ENCODE data around the gene CCL4L2.
"Not testable (repeated sequence)": the region's sequence is repeated elsewhere in the genome, so short reads cannot be mapped to it uniquely, and the experiment has no call there.

The CCL4L2 gene

GRCh38 chr17:36210439-36211211 is at the start of gene CCL4L2:
TSS of gene CCL4L2 (plus strand) at chr17:36211063.
- not testable (repeated sequence) for FAIRE-seq

DNA sequence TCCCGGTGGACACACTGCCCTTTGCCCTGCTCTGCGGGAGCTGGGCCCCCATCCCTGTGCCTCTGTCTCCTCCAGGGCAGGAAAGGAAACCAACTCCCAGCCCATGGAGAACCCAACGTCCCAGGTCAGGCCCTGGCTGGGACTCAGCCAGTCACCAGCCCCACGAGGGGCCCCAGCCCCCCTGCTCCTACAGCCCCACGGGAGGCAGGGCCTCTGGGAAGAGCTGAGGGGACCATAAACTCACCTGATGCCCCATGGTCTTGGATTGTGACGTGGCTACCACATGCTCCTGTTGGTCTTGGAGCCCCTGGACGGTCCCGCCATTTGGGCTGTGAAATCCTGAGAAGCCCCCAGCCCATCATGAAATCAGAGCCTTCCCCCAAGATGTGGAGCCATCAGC is 42.0 kb upstream of the CCL4L2 start:
- not testable (repeated sequence) for FAIRE-seq

GRCh38 chr17:36176536-36176935 is 34.3 kb upstream of the CCL4L2 start, which contains the start of gene TBC1D3B:
TSS of gene TBC1D3B (minus strand) at chr17:36176636. CDS start at chr17:36175050, 1,586 bp downstream.
- FAIRE-seq = not testable (repeated sequence)

GRCh38 chr17:36181446-36182175 is 29.3 kb upstream of the CCL4L2 start:
- FAIRE-seq = not testable (repeated sequence)

DNA sequence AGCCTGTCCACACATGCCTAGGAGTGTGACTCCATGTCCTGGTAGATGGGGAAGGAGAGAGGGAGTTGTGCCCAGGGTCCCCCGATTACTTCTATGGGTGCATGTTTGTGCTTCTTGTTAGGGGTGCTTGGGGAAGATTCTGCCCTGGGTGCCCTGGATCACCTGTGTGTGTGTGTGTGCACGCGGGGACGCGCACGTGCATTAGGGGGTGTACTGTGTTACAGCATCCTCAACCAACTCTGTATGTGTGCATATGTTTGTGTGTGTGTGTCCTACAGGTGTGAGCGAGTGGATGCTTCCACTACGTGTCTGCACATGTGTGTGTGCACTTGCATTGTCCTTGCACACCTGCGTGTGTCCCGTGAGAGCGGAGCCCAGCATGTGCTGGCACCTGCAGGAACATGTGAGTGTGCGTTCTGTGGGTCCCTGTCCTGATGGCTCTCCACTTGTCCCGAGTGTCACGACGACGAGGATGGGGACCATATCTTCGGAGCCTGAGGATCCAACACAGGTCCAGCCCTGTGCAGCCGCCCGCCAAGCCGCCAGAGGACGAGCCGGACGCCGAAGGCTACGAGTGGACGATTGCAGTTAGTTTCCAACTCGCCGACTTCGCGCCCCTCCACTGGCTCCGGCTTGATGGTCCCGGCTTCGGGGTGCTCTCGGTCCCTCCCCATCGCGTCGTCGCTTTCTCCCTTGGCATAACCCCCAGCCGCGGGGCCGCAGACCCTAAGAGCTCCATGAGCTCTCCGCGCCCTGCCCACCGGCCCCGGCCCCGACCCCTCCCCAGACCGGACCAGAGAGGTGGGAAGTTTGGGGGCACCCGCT is 28.5 kb upstream of the CCL4L2 start:
- no peak for FAIRE-seq

DNA sequence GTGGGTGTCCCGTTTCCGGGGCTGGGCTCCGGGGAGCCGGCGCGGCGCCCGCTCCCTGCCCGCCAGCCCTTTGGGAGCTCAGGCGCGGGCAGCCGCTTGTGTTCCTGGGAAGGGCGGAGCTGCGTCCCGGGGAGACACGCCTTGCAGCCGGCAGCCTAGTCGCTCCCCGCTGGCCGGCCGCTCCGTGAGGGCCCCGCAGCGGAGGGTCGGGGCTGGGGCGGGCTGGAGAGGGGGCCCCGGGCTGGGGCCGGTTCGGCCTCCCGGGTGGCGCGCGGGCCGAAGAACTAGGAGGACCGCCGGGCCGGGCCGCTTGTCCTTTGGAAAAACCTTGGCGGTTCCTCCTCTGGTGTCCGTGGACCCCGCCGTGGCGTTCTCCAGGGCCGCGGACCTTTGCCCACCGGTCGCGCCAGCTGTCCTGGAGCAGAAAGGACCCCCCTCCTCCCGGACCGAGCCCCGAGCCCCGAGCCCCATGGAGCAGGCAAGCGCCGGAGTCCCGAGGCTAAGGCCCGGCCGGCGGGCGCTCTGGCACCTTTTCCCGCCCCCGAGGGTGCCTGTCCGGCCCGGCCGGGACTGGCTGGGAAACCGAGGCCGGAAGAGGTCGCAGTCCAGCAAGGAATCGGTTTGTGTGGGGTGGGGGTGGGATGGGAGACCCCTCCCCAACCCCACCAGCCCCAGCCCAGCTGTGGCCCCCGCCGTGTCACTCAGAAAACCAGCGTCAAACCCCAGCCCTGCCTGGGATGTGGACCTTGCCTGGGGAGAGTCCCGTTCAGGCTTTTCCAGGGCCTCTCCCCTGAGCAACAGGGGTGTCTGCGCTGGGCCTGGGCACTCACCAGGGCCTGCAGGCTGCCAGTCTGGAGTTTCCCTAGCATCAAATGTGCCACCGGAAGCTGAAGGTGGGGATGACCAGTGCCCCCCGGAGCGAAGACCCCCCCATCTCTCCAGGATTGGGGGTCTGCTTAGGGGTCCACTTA is 27.6 kb upstream of the CCL4L2 start:
- no peak for FAIRE-seq

GRCh38 chr17:36184023-36184765 is 26.7 kb upstream of the CCL4L2 start:
- no peak for FAIRE-seq

- no peak for FAIRE-seq
These were observed 25.4 kb upstream of the CCL4L2 start for GRCh38 chr17:36185416-36185815.

- FAIRE-seq = not testable (repeated sequence)
These were observed 23.8 kb upstream of the CCL4L2 start for GRCh38 chr17:36186810-36187763.

DNA sequence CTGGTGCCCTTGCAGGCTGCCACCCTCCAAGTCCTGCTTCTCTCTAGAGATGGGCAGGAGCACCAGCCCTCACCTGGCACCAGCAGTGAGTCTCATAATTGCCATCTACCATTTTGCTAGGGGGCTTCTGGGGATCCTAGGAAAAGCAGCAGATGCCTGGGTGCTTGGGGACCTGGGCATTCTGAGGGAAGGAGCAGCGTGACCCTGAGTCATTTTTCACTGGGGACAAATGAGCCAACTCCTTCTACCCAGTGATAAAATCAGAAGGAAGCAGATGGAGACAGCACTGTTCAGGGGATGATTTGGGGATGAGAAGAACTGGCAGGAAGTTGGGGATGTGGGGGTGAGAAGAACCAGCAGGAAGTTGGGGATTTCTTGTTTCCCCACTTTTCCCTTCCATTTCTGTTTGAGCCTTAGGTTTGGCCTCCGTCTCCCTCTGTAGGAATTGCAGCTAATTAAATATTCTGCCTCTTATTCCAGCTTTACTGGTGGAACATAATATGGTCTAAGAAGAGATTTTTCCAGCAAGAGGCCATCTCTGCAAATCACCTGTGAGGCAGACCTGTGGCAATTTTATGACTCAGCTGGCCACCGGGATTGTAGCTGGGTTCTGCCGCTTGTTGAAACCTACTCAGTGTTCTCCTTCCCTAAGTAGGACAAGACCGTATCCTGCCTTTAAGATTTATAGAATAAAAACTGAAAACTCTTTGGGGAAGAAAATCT is 22.8 kb upstream of the CCL4L2 start:
- not testable (repeated sequence) for FAIRE-seq

- no peak for FAIRE-seq
These were observed 22.0 kb upstream of the CCL4L2 start for GRCh38 chr17:36188891-36189306.

DNA sequence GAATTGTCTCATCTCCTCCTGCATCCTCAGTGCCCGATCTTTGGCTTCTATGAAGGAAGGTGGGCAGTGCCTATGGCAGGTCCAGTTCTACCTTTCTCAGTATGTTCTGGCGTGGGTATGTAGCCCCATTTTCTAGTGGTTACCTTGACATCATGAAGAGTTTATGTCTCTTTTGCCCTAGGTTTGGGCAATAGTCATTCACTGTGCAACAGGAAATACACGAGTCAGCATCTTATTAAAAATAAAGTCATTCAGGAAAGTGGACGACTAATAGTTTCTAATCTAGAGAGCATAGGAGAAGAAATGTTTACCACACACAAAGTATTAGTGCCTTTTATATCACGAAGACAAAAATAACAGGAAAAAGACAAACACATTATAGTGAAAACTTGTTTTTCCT is 20.9 kb upstream of the CCL4L2 start:
- not testable (repeated sequence) for FAIRE-seq

GRCh38 chr17:36190549-36191330 is 20.1 kb upstream of the CCL4L2 start:
- FAIRE-seq = not testable (repeated sequence)

DNA sequence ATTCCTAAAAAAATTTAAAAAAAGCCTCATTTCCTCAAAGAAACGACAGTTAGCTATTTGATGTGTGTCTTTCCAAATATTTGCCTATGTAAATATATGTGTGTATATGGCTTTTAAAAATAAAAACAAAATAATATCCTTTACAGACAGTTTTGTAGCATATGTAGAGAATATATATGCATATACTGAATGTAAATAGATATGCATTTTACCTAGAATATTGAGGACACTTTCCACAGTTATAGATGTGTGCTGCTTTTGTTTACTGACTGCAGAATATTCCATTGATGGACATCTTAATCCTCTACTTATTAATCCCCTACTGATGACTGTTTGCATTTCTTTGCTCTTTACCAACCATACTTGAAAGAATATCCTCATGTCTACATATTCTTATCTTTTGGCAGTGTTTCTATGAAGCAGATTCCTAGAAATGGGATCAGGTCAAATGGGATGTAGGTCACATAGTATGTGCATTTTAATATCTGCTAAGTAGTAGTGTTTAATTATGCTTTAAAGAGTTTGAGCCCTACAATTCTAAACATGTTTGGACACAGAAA is 17.6 kb upstream of the CCL4L2 start:
- no peak for FAIRE-seq

GRCh38 chr17:36194147-36194831 is 16.6 kb upstream of the CCL4L2 start:
- not testable (repeated sequence) for FAIRE-seq

- FAIRE-seq = not testable (repeated sequence)
These were observed 15.9 kb upstream of the CCL4L2 start for GRCh38 chr17:36194832-36195433.
